Endothelial cell of umbilical vein (primary cell): Measurements from ENCODE around the gene GAL3ST1. TPM values are rescaled to one million over a fixed set of nuclear protein-coding genes. Genes with fewer than 3 reads are reported as not detected.

Experiments
- BruUV-seq: library from RNA; stranded (reverse); fragments of 400-500 nt; replicated peaks from 2 replicates; lab custom pipeline; 2021; lab: Mats Ljungman, UMichigan
- CTCF ChIA-PET: fragments of 300-600, 350-600 bp; sonication (Branson Sonifier 250); formaldehyde crosslinking; loops from one replicate; lab custom pipeline; 2021; ENCODE audit warnings: antibody characterized with exemption, inconsistent platforms; lab: Charles Lee
- POLR2A ChIA-PET: fragments of 300-600, 350-600 bp; sonication (Branson Sonifier 250); formaldehyde crosslinking; loops from one replicate; lab custom pipeline; 2021; ENCODE audit warnings: antibody characterized with exemption, inconsistent platforms; lab: Charles Lee
- DNase-seq: peaks from one replicate; pipeline ENCODE4 v3.0.0-alpha.2; 2011; ENCODE audit warnings: low read depth, low spot score
- FAIRE-seq: peaks from 2 replicates; lab custom pipeline; 2011; peaks lifted over from hg19 to GRCh38; lab: Jason Lieb, UNC
- H2AFZ ChIP-seq: 2 replicates; pipeline ENCODE4 v1.6.0; 2012; ENCODE audit warnings: low read depth, low read length, control low read depth, inconsistent platforms
- H3K27ac ChIP-seq: 2 replicates; pipeline ENCODE4 v1.5.1; 2011; ENCODE audit warnings: low read depth, mild to moderate bottlenecking, control low read depth, low read length, moderate library complexity; ENCODE audit not compliant: insufficient read depth
- H3K27me3 ChIP-seq, 2 experiments: 2 replicates each; pipeline versions ENCODE4 v1.6.0 to v1.6.1; 2011; ENCODE audit warnings: low read length in 2 of 2, mixed read lengths in 1 of 2; ENCODE audit not compliant: control insufficient read depth in 2 of 2, insufficient read depth in 2 of 2
- H3K36me3 ChIP-seq, 2 experiments: 2 replicates in 1 of 2; 3 replicates in 1 of 2; pipeline ENCODE4 v1.5.1; 2011; ENCODE audit warnings: low read length in 2 of 2, mild to moderate bottlenecking in 1 of 2, moderate library complexity in 1 of 2; ENCODE audit not compliant: control insufficient read depth in 2 of 2, insufficient read depth in 2 of 2; ENCODE audit errors: extremely low read depth in 1 of 2
- H3K4me1 ChIP-seq: 3 replicates; pipeline ENCODE4 v1.5.1; 2011; ENCODE audit warnings: mild to moderate bottlenecking, low read length; ENCODE audit not compliant: control insufficient read depth, insufficient read depth; ENCODE audit errors: extremely low read depth
- H3K4me2 ChIP-seq: 2 replicates; pipeline ENCODE4 v1.6.1; 2011; ENCODE audit warnings: low read length, control low read depth, mixed read lengths; ENCODE audit not compliant: insufficient read depth
- H3K4me3 ChIP-seq, 3 experiments: fragments of 200-600 bp in 1 of 3; sonication (generic), shearing (Covaris generic) in 1 of 3; replicated peaks in 1 of 3; 2 replicates each; pipeline ENCODE4 v1.5.1; 2011 to 2016; ENCODE audit warnings: control low read depth in 3 of 3, low read length in 3 of 3, mild to moderate bottlenecking in 2 of 3, inconsistent platforms in 1 of 3, low read depth in 1 of 3, moderate library complexity in 1 of 3; ENCODE audit not compliant: insufficient read depth in 1 of 3
- H3K79me2 ChIP-seq: 2 replicates; pipeline ENCODE4 v1.6.0; 2012; ENCODE audit warnings: low read length, inconsistent platforms; ENCODE audit not compliant: control insufficient read depth, insufficient read depth
- H3K9ac ChIP-seq: replicated peaks from 2 replicates; pipeline ENCODE3; 2011; ENCODE audit warnings: low read length, control low read depth; ENCODE audit not compliant: insufficient read depth; ENCODE audit errors: extremely low read depth
- H3K9me1 ChIP-seq: replicated peaks from 3 replicates; pipeline ENCODE4 v1.6.0; 2011; ENCODE audit warnings: mild to moderate bottlenecking, low read length; ENCODE audit not compliant: control insufficient read depth, insufficient read depth; ENCODE audit errors: extremely low read depth
- H3K9me3 ChIP-seq: replicated peaks from 2 replicates; pipeline ENCODE4 v1.5.1; 2012; ENCODE audit warnings: low read length, inconsistent platforms; ENCODE audit not compliant: control insufficient read depth, insufficient read depth
- H4K20me1 ChIP-seq: replicated peaks from 2 replicates; pipeline ENCODE3; 2011; ENCODE audit warnings: mild to moderate bottlenecking, low read length; ENCODE audit not compliant: control insufficient read depth, insufficient read depth; ENCODE audit errors: extremely low read depth
- CTCF ChIP-seq, 2 donors: IDR thresholded peaks; 1 replicate in 1 of 2; 2 replicates in 1 of 2; pipeline ENCODE4 v1.5.1; 2011; ENCODE audit warnings: low read length in 2 of 2, mild to moderate bottlenecking in 2 of 2, moderate library complexity in 2 of 2, control low read depth in 1 of 2, inconsistent platforms in 1 of 2, low read depth in 1 of 2; ENCODE audit not compliant: insufficient read depth in 1 of 2; ENCODE audit errors: extremely low read depth in 1 of 2
- EZH2 ChIP-seq: IDR thresholded peaks from 2 replicates; pipeline ENCODE4 v1.6.1; 2012; ENCODE audit warnings: borderline replicate concordance, low read depth, mild to moderate bottlenecking, moderate library complexity, low read length, inconsistent platforms; ENCODE audit not compliant: severe bottlenecking
- FOS ChIP-seq: IDR thresholded peaks from 2 replicates; pipeline ENCODE4 v1.6.1; 2011; ENCODE audit warnings: mild to moderate bottlenecking, low read length, moderate library complexity, borderline replicate concordance; ENCODE audit not compliant: insufficient read depth
- GATA2 ChIP-seq: IDR thresholded peaks from 2 replicates; pipeline ENCODE4 v1.7.0; 2011; ENCODE audit warnings: low read depth, mild to moderate bottlenecking, moderate library complexity, mixed read lengths, low read length; ENCODE audit not compliant: insufficient read length, insufficient read depth
- JUN ChIP-seq: IDR thresholded peaks from 2 replicates; pipeline ENCODE4 v1.6.1; 2011; ENCODE audit warnings: borderline replicate concordance, low read depth; ENCODE audit not compliant: insufficient read length, insufficient read depth
- MAX ChIP-seq: IDR thresholded peaks from 2 replicates; pipeline ENCODE4 v1.6.1; 2011; ENCODE audit not compliant: insufficient read depth, insufficient read length
- MYC ChIP-seq: IDR thresholded peaks from one replicate; pipeline ENCODE4 v1.6.1; 2011; ENCODE audit warnings: mild to moderate bottlenecking, low read depth, low read length
- POLR2A ChIP-seq: IDR thresholded peaks from 2 replicates; pipeline ENCODE4 v1.6.1; 2012; ENCODE audit warnings: low read depth, mild to moderate bottlenecking, control low read depth, low read length
- POLR2AphosphoS5 ChIP-seq: IDR thresholded peaks from 2 replicates; pipeline ENCODE4 v1.6.1; 2012; ENCODE audit warnings: low read depth, mild to moderate bottlenecking, control low read depth, low read length, moderate library complexity; ENCODE audit not compliant: insufficient read depth
- dilution Hi-C: fragments of 300-500 bp; cut with MboI; formaldehyde crosslinking; loops from one replicate; pipeline ENCODE4 v1.15.0; 2019; ENCODE audit warnings: low sequenced_read_pairs; ENCODE audit not compliant: extremely low pct_ligation_motif_present
- intact Hi-C: fragments of 100-400 bp; cut with micrococcal nuclease; formaldehyde crosslinking; loops from one replicate; pipeline ENCODE4 v1.10.0; 2022
- polyA plus RNA-seq, 4 experiments: library from polyadenylated mRNA; depleted of rRNA in 3 of 4; stranded (reverse) in 3 of 4; unstranded in 1 of 4; fragments of >200 nt; gene quantifications; 2 replicates each; pipeline versions ENCODE4 v1.2.1 to v1.2.3, GENCODE V29; 2011 to 2012; ENCODE audit warnings: missing spikeins in 1 of 4
- total RNA-seq: library from RNA; stranded (reverse); gene quantifications from 2 replicates; pipeline ENCODE4 v1.2.3, GENCODE V29; 2021

Gene GAL3ST1
- total and polyA plus RNA-seq, 2 donors (not counting 3 experiments of a cell fraction or from before 2014, with no cell fraction given) = not detected

- Histone ChIP-seq H3K36me3 (no peaks in the 10 kb centered on the region), H3K4me3 (no peak overlapping the region), H3K27ac (no peak overlapping the region), H3K9me3 (no peaks in the 10 kb centered on the region), H3K9me1 (no peaks in the 10 kb centered on the region), H3K9ac (no peak overlapping the region), H2AFZ (no peak overlapping the region), H3K79me2 (no peaks in the 10 kb centered on the region), H4K20me1 (no peaks in the 10 kb centered on the region), H3K4me2 (no peak overlapping the region), H3K4me1 (no peaks in the 10 kb centered on the region), H3K27me3 (peaks cover 2 to 9% of the 10 kb centered on the region in 2 experiments)
- no TSS peak for BruUV-seq
- intact Hi-C loops (no loop called here), dilution Hi-C loops (no loop called here)
- TF ChIP-seq FOS = no peak
- TF ChIP-seq EZH2 = no peak
- no peak for TF ChIP-seq MYC
- TF ChIP-seq MAX = no peak
- TF ChIP-seq GATA2 = no peak
- TF ChIP-seq JUN = no peak
- no peak for TF ChIP-seq POLR2AphosphoS5
- TF ChIP-seq CTCF (IDR thresholded peaks at IDR 0.05; ENCODE audit: extremely low read depth in 1 of 2, insufficient read depth in 1 of 2, low read depth in 1 of 2, low read length in 2 of 2) = no peak
- TF ChIP-seq POLR2A = no peak
- ChIA-PET POLR2A (no interaction called here), CTCF (no interaction called here)
- FAIRE-seq (no peak), DNase-seq (no peak)
Measured at GRCh38 chr22:30521368-30522156, 52.9 kb downstream of the GAL3ST1 start.
